ENCODE data around the gene ST3GAL4.

Gene ST3GAL4

GRCh38 chr11:126328938-126329643 lies 26.4 kb upstream of the ST3GAL4 start:
- no peak for DNase-seq (ENCODE audit: low read depth in 2 of 3, low spot score in 1 of 3)

GRCh38 chr11:126329644-126330211 lies 25.8 kb upstream of the ST3GAL4 start:
- DNase-seq (ENCODE audit: low read depth in 2 of 3, low spot score in 1 of 3) = no peak

DNA sequence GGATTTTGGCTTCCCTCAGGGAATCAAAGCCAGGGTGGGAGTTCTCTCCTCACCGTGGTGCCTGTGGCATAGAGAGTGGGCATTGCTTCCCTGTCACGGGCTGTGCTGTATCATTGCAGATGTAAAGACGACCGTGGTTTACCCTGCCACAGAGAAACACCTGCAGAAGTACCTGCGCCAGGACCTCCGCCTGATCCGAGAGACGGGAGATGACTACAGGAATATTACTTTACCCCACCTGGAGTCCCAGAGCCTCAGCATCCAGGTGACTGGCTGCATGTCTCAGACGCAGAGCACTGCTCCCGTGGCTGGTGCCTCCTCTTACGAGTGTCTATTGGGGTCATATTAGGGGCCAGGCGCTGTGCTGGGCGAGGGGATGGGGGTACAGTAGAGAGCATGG lies 24.2 kb upstream of the ST3GAL4 start:
- DNase-seq (ENCODE audit: low read depth in 2 of 3, low spot score in 1 of 3) = no peak

GRCh38 chr11:126332221-126332711 lies 23.2 kb upstream of the ST3GAL4 start:
- no peak for DNase-seq (ENCODE audit: low read depth in 2 of 3, low spot score in 1 of 3)

DNA sequence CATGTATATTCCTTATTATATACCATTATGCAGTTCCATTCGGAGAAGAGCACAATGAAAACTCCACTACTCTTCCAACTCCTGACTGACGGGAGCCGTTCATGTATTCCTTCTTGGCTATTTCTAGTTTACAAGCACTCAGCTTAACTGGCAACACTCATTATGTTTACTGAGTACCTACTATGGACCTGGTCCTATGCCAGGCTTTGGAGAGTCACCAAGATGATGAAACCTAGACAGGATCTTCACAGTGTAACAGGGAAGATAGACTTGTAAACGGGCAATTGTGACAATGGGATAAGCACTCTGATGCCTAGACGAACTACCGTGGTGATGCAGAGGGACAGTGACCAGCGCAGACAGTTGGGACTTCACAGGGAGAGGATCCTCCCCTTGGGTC lies 22.3 kb upstream of the ST3GAL4 start:
- no peak for DNase-seq (ENCODE audit: low read depth in 2 of 3, low spot score in 1 of 3)

DNA sequence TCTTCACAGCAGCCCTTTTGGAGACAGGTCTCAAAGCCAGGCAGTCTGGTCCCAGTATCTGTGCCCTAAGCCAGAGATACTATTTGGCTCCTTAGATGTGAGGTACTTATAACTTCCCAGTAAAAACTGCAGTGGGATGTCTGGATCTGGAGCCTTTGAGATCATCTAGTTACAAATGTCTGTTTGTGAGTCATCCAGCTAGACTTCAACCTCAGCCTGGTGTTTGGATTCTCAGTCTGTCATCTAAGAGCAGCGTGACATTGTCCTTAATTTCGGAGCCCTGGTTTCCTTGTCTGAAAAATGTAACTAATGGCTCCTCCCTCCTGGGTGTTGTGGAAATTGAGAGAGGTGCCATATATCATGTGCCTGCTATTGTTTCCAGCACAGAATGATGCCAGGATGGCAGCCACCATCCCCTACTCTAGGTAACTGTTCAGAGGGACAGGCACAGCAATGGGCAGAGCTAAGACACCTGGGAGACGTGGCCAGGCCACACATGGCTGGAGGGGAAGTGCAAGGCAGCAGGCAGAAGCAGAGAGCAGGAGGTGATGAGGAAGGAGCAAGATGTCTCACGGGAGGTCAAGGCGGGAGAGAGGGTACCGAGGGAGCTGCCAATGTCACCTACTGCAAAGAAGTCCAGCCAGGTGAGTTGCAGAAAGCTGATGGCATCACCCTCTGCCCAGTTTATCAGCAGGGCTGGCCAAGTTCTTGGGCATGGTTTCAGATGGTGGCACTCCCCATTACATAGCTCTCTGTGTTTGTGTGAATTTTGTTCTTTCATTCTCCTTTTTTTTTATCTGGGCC lies 20.6 kb upstream of the ST3GAL4 start:
- DNase-seq (ENCODE audit: low read depth in 2 of 3, low spot score in 1 of 3) = no peak

DNA sequence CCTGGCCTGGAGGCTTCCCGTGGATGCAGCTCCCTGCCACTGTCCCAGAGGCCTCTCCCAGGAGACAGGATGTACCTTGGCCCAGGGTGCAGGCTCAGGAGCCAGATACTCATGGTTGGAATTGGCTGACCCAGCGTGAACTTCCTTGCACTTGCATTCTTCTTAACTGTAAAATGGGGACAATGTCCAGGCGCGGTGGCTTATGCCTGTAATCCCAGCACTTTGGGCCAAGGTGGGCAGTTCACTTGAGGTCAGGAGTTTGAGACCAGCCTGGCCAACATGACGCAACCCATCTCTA lies 20.1 kb upstream of the ST3GAL4 start:
- DNase-seq (ENCODE audit: low read depth in 2 of 3, low spot score in 1 of 3) = no peak

- no peak for DNase-seq (ENCODE audit: low read depth in 2 of 3, low spot score in 1 of 3)
Observed at GRCh38 chr11:126336138-126336541, 19.3 kb upstream of the ST3GAL4 start.

- no peak for DNase-seq (ENCODE audit: low read depth in 2 of 3, low spot score in 1 of 3)
Observed at GRCh38 chr11:126336671-126337101, 18.8 kb upstream of the ST3GAL4 start.

DNA sequence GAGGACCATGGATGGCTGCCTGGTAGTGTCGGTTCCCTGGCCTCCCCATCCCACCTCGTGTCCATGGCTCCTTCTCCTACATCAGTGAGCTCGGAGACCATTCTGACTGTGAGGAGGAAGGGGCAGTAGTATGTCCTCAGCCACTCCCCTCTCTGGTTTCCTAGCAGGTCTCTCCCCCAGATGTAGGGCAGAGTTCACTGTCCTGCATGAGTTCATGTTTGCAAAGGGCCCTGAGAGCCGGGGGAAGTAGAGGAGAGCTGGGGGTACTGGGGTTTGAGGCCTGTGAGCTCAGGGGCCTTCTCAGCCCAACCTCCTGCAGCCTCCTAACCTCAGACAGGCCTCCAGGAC lies 18.4 kb upstream of the ST3GAL4 start:
- DNase-seq (ENCODE audit: low read depth in 2 of 3, low spot score in 1 of 3) = no peak

DNA sequence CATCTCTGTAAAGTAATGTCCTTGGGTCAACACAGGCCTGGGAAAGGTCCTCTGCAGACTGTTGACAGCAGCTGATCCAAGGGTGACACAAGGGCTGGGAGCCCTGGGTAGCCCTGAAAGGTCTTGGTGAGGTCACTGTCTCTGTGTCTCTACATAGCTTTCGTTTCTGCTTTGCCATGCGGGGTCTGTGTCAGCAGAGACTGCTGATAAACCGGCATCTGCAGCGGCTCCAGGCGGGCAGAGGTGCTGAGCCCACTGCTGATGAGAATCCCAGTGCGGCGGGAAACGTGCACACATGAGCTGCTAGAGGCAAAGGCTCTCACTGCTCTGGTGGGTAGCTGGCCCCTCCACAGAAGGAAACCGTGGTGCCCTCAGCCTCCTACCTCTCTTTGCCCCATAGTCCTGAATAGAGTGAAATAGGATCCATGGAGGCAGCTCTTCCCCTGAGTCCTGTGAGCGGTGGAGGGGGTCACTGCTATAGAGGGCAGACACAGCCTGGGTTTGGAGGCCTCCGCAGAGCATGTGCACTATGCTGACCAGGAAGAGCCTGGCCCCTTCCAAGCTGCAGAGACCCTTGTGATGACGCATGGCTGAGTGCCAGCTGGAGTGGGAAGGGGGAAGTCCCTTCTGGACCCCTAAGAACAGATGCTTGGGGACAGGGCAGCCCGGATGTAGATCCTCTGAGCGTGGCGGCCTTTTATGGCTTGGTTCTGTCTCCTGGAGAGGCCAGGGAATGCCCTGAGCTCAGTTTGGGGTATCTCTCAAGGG lies 17.8 kb upstream of the ST3GAL4 start:
- DNase-seq (ENCODE audit: low read depth in 2 of 3, low spot score in 1 of 3) = no peak

GRCh38 chr11:126338346-126339055 lies 17.0 kb upstream of the ST3GAL4 start:
- no peak for DNase-seq (ENCODE audit: low read depth in 2 of 3, low spot score in 1 of 3)

DNA sequence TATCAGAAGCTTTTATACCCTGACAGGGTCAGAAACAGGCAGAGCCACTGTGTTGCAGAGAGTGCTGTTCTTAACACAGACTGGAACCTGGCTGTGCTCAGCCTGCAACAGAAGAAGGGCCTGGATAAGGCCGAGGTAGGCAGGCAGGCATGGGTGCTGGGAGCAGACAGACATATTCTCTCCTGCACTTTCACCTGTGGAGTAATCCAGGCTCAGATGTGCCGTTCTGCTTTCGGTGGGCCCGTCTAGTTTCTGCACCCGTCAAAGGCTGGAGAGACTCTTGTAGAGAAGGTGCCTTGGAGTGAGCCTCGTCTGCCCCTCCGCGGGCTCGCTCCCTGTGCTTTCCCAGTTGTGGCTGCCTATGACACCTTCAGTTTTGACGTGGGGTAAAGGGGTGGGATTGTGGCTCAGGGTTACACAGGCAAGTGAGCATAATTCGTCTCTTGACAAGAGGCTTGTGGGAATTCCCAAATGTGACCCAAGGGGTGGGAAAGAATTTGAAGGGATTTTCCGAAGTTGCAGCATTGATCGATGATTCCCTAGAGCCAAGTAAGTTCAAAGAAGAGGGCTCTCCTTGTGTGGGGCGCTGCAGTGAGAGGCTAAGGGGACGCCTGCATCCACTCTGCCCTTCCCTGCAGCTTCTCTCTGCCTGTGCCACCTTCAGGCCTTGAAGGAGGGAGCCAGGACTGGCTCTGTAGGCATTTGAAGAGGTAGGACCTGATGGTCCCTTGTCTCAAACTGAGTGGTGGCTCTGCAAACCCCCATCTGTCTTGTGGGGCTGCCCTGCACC lies 16.2 kb upstream of the ST3GAL4 start:
- no peak for DNase-seq (ENCODE audit: low read depth in 2 of 3, low spot score in 1 of 3)

DNA sequence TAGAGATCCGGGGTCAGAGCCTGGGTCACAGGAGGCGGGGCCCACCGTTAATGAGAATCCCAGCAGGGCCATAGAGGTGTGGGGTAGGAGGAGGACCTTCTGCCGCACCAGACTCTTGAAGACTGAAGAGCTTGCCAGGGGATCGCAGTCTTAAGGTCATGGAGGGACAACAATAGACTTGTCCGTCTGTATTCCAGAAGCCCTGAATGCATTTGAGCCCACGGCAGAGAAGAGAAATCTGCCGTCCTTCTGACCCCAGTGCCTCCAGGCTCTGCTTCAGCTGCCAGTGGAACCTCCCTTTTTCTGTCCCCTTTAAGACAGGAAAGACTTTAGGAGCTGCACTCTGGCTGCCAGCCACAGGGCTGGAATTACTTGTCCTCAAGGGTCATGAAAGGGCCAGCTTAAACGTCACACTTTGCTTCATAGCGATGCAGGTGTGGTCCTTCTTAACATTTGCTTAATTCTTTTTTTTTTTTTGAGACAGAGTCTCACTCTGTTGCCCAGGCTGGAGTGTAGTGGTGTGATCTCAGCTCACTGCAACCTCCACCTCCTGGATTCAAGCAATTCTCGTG lies 15.5 kb upstream of the ST3GAL4 start:
- no peak for DNase-seq (ENCODE audit: low read depth in 2 of 3, low spot score in 1 of 3)

- no peak for DNase-seq (ENCODE audit: low read depth in 2 of 3, low spot score in 1 of 3)
Observed at GRCh38 chr11:126340960-126341606, 14.4 kb upstream of the ST3GAL4 start.

- no peak for DNase-seq (ENCODE audit: low read depth in 2 of 3, low spot score in 1 of 3)
Observed at GRCh38 chr11:126341760-126342161, 13.7 kb upstream of the ST3GAL4 start.

GRCh38 chr11:126343051-126343450 lies 12.4 kb upstream of the ST3GAL4 start:
- no peak for DNase-seq (ENCODE audit: low read depth in 2 of 3, low spot score in 1 of 3)

DNA sequence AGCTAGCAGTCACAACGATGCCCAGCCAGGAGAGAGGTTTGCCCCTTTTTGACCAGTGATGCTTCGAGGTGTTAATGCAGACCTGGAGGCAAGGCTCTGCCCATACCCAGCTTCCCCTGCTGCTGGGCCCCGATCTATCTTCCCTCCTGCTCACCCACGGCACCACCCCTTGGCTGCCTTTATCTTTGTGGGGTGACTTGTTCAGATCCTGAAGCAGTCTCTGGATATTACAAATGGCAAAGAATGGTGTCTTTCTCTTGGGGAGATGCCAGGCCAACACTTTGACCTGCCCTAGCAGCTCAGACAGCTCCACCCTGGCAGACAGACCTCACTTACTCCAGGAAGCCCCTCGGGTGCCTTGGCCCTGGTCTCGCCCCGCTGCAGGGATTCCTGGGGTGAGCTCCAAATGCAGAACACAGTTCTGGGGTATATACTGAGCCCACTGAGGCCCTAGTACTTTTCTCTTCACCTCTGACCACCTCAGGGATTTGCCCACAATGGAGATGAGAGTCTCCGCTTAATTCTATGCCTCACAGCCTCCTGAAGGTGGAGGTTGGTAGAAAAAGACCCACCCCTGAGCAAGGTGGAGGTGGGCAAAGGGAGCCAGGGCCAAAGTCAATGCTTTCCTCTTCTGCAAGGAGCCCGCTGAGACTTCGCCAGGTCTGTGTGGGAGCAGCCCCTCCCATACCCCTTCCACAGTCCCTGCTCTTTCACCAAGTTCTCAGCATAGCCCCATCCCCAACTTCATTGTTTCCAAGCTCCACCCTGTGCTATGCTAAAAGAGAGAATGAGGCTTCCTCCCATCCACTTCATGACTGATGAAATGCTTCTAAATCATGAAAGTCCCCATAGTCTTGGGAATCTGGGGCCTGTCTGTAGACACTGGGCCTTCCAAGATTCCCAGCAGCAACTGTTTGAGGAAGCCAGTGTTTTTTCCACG lies 11.1 kb upstream of the ST3GAL4 start:
- no peak for DNase-seq (ENCODE audit: low read depth in 2 of 3, low spot score in 1 of 3)

All from stimulated activated CD4-positive, alpha-beta T cell treated with anti-CD3 and anti-CD28 coated beads, Interleukin-12 subunit alpha, Interleukin-12 subunit beta, amount 100 ng/mL, for 48 hours (primary cell).